AML-193 (cell line): ENCODE results near the gene RAB6C.
"Not testable (repeated sequence)": the region's sequence is repeated elsewhere in the genome, so short reads cannot be mapped to it uniquely, and the experiment has no call there.

Experiments
- DNase-seq, 2 experiments: peaks; one replicate each; lab custom pipeline; 2025; lab: John Stamatoyannopoulos, UW

The RAB6C gene

DNA sequence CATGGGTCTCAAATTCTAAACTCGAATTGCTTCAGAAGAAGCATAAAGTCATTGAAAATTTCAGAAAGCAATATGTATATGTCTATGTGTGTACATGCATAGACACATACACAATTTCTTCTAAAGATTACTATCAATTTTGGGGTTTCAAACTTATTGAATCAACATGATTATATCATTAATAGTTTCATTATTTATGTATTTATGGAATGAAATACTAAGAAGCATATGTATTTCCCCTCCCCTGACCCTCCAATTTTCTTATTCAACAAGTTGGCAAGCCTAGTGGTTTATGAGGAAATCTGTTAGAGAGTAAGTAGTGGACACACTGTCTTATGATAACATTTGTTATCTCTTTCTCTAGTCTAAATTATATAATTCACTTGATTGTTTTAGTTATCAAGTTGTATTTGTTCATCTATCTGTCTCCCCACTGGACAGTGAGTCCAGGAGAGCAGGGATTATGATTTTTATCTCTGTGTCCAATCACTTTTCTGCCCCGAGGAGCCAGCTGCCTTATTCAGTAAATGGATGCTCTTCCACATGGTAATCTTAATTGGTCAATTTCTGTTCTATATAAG is 17.3 kb downstream of the RAB6C start:
- not testable (repeated sequence) for DNase-seq

- DNase-seq: not testable (repeated sequence)
Measured at GRCh38 chr2:129998771-129999170, 19.3 kb downstream of the RAB6C start.

DNA sequence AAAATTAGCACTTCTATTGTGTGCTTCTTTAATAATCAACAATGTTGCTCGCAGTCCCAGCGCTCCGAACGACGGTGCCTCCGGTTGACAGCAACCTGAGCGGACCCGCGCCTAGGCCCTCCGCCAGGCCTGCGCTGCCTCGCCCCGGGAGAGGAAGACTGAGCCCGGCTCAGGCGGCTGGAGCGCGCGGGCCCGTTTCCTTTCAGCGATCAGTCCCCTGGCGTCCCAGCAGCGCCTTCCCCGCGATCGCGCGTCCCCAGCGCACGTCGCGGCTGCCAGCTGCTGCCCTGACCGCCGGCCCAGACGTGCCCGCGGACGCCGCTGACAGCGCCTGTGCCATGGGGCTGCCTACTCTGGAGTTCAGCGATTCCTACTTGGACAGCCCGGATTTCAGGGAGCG is 26.4 kb downstream of the RAB6C start:
- DNase-seq: not testable (repeated sequence)

GRCh38 chr2:130016701-130017100 is 37.2 kb downstream of the RAB6C start:
- DNase-seq: not testable (repeated sequence)

DNA sequence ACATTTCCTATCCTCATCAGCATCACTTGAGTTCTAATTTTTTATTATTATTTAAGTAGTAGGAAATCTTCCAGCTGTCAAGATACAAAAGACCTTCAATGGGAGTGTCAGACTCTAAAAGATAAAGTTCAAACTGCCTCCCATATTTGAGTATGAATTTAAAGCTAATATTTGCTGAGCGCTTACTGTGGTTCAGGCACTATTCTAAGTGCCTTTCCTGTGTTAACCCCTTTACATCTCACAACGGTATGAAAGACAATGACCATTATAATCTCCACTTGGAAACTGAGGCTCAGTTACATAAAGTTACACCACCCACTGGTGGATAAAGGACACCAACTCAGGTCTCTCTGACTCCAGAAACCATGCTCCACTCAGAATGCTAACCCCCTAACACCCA is 39.9 kb downstream of the RAB6C start:
- DNase-seq: no peak

GRCh38 chr2:130020069-130020468 is 40.6 kb downstream of the RAB6C start:
- not testable (repeated sequence) for DNase-seq

DNA sequence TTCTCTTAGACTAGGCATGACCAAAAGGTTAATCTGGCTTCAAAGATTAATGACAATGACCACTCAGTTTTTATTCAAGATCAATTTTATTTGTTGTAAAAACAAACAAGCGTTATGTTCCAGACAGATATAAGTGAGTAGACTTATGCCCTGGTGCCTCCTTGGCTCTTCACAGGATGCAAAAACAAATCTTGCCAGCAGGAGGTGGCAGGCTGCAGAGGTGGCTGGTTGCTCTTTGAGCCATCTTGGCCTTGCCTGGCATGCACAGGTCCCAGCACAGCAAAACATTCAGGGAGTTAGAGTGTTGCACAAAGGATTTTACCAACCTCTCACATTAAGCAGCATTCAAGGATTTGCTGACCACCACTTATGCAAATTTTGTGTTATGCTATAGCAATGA is 46.5 kb downstream of the RAB6C start:
- not testable (repeated sequence) for DNase-seq
